ENCODE results near the gene M1AP. TPM values are rescaled to one million over a fixed set of nuclear protein-coding genes. Genes with fewer than 3 reads are reported as not detected.

M1AP gene
- total RNA-seq, 4 donors from 2014 or later: 0.81 TPM; not detected in 3

DNA sequence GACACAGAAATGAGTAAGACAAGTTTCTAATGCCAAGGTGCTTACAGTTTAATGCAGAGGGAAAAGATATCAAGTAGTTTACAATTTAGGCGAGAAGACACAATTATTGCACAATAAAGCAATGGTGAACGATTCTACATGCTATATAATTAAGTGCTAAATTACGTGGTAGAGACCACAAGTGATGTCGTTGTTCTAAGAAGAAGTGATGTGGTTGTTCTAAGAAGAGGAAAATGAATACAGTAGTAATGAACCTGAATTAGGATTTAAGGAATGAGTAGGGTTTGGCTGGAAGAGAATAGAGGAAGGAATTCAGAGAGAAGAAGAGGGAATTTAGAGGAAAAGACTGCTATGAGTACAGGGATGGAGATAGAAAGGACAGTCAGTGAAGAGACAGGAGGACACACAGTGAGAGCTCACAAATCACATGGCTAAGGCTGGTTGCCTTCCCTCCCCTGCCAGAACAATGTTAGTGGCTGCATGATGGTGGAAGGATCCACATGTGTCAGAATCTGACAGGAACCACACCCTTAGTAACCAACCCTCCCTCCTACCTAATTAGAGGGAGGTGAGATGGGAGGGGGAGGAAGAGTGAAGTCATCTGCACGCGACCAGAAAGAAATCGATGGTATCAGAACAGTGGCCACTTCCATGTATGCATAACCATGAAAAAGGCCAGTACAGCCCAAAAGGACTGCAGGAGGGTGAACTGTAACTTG is 44.7 kb downstream of the M1AP start:
- Histone ChIP-seq H3K27me3 (peaks cover 65% of the 10 kb centered on the region), H3K27ac (no peak overlapping the region), H3K4me1 (no peaks in the 10 kb centered on the region), H3K36me3 (no peaks in the 10 kb centered on the region), H3K9me3 (no peaks in the 10 kb centered on the region), H3K4me3 (no peak overlapping the region)
- no peak for TF ChIP-seq POLR2AphosphoS5 (IDR thresholded peaks at IDR 0.05)
- no peak for TF ChIP-seq EP300 (IDR thresholded peaks at IDR 0.05)
- TF ChIP-seq POLR2A (IDR thresholded peaks at IDR 0.05): no peak
- TF ChIP-seq CTCF (IDR thresholded peaks at IDR 0.05): no peak
- no peak for ATAC-seq
- WGBS, 2 donors (ENCODE audit: low coverage in 1 of 2): 69 to 75% methylated on average over 7 of the region's 7 CpGs

GRCh38 chr2:74602586-74603281 is 45.4 kb downstream of the M1AP start:
- 30 to 50% methylated on average over 1 of the region's 1 CpG for WGBS, 2 donors (ENCODE audit: low coverage in 1 of 2)
- ATAC-seq: no peak
- Histone ChIP-seq H3K9me3 (no peaks in the 10 kb centered on the region), H3K4me3 (no peak overlapping the region), H3K27ac (no peak overlapping the region), H3K27me3 (peaks cover 69% of the 10 kb centered on the region), H3K36me3 (no peaks in the 10 kb centered on the region), H3K4me1 (no peaks in the 10 kb centered on the region)
- no peak for TF ChIP-seq CTCF (IDR thresholded peaks at IDR 0.05)
- no peak for TF ChIP-seq EP300 (IDR thresholded peaks at IDR 0.05)
- no peak for TF ChIP-seq POLR2A (IDR thresholded peaks at IDR 0.05)
- TF ChIP-seq POLR2AphosphoS5 (IDR thresholded peaks at IDR 0.05): no peak

GRCh38 chr2:74599676-74600075 is 48.5 kb downstream of the M1AP start:
- ATAC-seq: no peak
- peaks cover 77% of the 10 kb centered on the region for H3K27me3 ChIP-seq

DNA sequence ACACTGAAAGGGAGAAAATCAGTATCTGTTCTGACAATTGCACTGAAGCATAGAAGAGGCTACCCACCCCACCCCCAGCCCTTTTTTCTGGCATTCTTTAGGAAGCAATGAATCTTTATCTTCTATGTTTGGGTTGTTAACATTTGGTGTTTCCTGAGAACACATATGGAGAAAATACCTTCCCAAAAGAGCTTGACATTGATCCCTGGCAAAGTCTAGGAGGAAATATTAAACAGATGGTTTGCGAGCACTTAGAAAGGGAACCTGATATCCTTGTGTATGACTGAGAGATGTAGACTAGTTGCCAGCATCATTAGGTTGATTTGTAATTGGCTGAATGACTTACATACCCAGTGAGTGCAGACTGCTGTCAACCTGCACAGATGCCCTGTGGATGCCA is 50.7 kb downstream of the M1AP start:
- H3K27ac ChIP-seq: no peak overlapping the region
- no peaks in the 10 kb centered on the region for H3K4me1 ChIP-seq
- peaks cover 83% of the 10 kb centered on the region for H3K27me3 ChIP-seq
- 30% methylated on average over 1 of the region's 1 CpG for WGBS, 2 donors (ENCODE audit: low coverage in 1 of 2)
- no peaks in the 10 kb centered on the region for H3K9me3 ChIP-seq
- H3K36me3 ChIP-seq: no peaks in the 10 kb centered on the region
- no peak for ATAC-seq
- no peak overlapping the region for H3K4me3 ChIP-seq
- no peak for TF ChIP-seq POLR2A (IDR thresholded peaks at IDR 0.05)
- no peak for TF ChIP-seq EP300 (IDR thresholded peaks at IDR 0.05)
- no peak for TF ChIP-seq CTCF (IDR thresholded peaks at IDR 0.05)
- no peak for TF ChIP-seq POLR2AphosphoS5 (IDR thresholded peaks at IDR 0.05)

More at GRCh38 chr2:74599676-74600075, 48.5 kb downstream of the M1AP start:
- 47 to 50% methylated on average over 3 of the region's 3 CpGs for WGBS, 2 donors (ENCODE audit: low coverage in 1 of 2)
- Histone ChIP-seq H3K27ac (no peak overlapping the region), H3K4me1 (no peaks in the 10 kb centered on the region), H3K36me3 (no peaks in the 10 kb centered on the region), H3K9me3 (no peaks in the 10 kb centered on the region), H3K4me3 (no peak overlapping the region)
- TF ChIP-seq POLR2AphosphoS5 (IDR thresholded peaks at IDR 0.05) (no peak), CTCF (IDR thresholded peaks at IDR 0.05) (no peak), POLR2A (IDR thresholded peaks at IDR 0.05) (no peak), EP300 (IDR thresholded peaks at IDR 0.05) (no peak)

DNA sequence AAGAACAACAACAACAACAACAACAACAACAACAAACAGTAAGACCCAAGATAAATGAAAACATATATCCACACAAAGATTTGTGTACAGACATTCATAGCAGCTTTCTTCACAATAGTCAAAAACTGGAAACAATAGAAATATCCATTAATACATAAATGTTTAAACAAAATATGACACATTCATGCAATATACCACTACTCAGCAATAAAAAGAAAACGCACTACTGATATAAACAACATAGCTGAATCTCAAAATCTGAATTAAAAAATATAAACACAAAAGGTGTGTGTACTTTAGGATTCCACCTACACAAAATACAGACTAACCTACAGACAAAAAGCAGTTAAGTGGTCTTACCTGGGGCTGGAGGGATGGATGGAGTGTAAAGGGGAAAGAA is 51.5 kb downstream of the M1AP start:
- H3K27me3 ChIP-seq: peaks cover 86% of the 10 kb centered on the region
- no peak overlapping the region for H3K27ac ChIP-seq
- no peak overlapping the region for H3K4me3 ChIP-seq
- WGBS, 2 donors (ENCODE audit: low coverage in 1 of 2): 25 to 33% methylated on average over 1 of the region's 1 CpG
- no peaks in the 10 kb centered on the region for H3K4me1 ChIP-seq
- TF ChIP-seq EP300 (IDR thresholded peaks at IDR 0.05) (no peak), CTCF (IDR thresholded peaks at IDR 0.05) (no peak), POLR2A (IDR thresholded peaks at IDR 0.05) (no peak), POLR2AphosphoS5 (IDR thresholded peaks at IDR 0.05) (no peak)
- ATAC-seq: no peak
- no peaks in the 10 kb centered on the region for H3K36me3 ChIP-seq
- H3K9me3 ChIP-seq: no peaks in the 10 kb centered on the region
